BLaER1 treated with 17β-estradiol and CSF1 and Interleukin-3, amounts not matched to agents 10 nM and 100 nM (cell line): ENCODE data around the gene SLC25A41.

ENCODE experiments used
- H3K27ac ChIP-seq, 11 experiments: shearing (Covaris generic); formaldehyde crosslinking; 2 replicates each; pipeline ENCODE4 v1.8.1; 2022
- H3K27me3 ChIP-seq, 11 experiments: shearing (Covaris generic); formaldehyde crosslinking; 2 replicates each; pipeline ENCODE4 v1.8.1; 2022
- H3K36me3 ChIP-seq, 11 experiments: shearing (Covaris generic); formaldehyde crosslinking; 2 replicates each; pipeline ENCODE4 v1.8.1; 2022
- H3K4me1 ChIP-seq, 10 experiments: shearing (Covaris generic); formaldehyde crosslinking; 2 replicates each; pipeline ENCODE4 v1.8.1; 2022
- H3K4me2 ChIP-seq, 11 experiments: shearing (Covaris generic); formaldehyde crosslinking; 2 replicates each; pipeline ENCODE4 v1.8.1; 2022
- H3K4me3 ChIP-seq, 10 experiments: shearing (Covaris generic); formaldehyde crosslinking; 2 replicates each; pipeline ENCODE4 v1.8.1; 2022
- H3K9ac ChIP-seq, 11 experiments: shearing (Covaris generic); formaldehyde crosslinking; 2 replicates each; pipeline ENCODE4 v1.8.1; 2022
- H3K9me3 ChIP-seq, 11 experiments: shearing (Covaris generic); formaldehyde crosslinking; replicated peaks in 1 of 11; 2 replicates each; pipeline ENCODE4 v1.8.1; 2022
- H4K20me1 ChIP-seq, 11 experiments: shearing (Covaris generic); formaldehyde crosslinking; 2 replicates each; pipeline ENCODE4 v1.8.1; 2022
- Cebpa-rat ChIP-seq, 11 experiments: shearing (Covaris generic); IDR thresholded peaks; 2 replicates each; pipeline ENCODE4 v1.8.1; 2022

The SLC25A41 gene

GRCh38 chr19:6476896-6477431 is 43.4 kb upstream of the SLC25A41 start:
- peaks cover 0 to 18% (median 4%) of the 10 kb centered on the region in 11 experiments; a peak in 9 of 22 replicates for H3K9me3 ChIP-seq
- H3K36me3 ChIP-seq, result peaks cover 17 to 68% (median 23%) of the 10 kb centered on the region in 11 experiments; a peak in 19 of 22 replicates
- no peak overlapping the region for H3K4me2 ChIP-seq
- H3K4me1 ChIP-seq, result peaks cover 13 to 28% (median 21%) of the 10 kb centered on the region in 10 experiments
- no peak for TF ChIP-seq Cebpa-rat (IDR thresholded peaks at IDR 0.05)
- no peak overlapping the region for H3K9ac ChIP-seq
- peaks cover 0 to 11% (median 0%) of the 10 kb centered on the region in 11 experiments; a peak in 1 of 22 replicates for H4K20me1 ChIP-seq
- H3K27ac ChIP-seq, result no peak overlapping the region
- H3K27me3 ChIP-seq, result no peaks in the 10 kb centered on the region
- H3K4me3 ChIP-seq, result no peak overlapping the region

GRCh38 chr19:6476155-6476895 is 42.8 kb upstream of the SLC25A41 start:
- H3K4me3 ChIP-seq, result no peak overlapping the region

DNA sequence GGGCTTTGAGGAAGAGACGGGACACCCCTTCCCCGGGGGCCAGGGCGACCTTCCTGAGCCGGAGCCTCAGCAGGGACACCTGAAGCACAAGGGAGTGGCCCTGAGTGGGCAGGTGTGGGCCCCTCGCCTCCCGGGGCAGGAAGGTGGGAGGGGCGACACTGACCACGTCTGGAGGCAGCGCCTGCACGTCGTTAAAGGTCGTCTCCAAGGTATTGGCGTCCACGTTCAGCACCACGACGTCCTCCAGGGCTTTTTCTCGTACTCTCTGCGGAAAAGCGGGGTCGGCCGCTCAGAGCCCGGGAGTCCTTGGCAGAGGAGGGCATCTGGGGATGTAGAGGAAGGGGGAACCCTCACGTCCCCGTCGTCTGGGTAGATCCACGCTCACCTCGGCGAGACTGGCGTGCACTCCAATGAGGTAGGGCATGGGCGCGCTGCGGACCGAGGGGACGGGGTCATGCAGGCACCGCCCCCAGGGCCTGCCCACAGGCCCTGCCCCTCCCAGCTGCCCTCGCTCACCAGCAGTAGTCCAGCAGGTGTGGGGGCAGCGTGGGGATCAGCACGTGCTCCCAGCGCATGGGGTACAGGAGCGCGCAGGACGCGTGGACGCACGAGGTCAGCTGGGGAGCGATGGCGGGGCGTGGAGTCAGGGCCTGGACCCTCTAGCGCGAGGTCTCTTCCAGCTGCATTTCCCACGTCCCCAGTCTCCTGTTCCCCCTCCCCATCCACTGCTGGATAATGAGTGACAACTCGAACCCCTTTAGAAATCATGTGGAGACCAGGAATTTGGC is 42.0 kb upstream of the SLC25A41 start:
- H3K4me2 ChIP-seq, result no peak overlapping the region

More at GRCh38 chr19:6476155-6476895, 42.8 kb upstream of the SLC25A41 start:
- peaks cover 17 to 74% (median 24%) of the 10 kb centered on the region in 11 experiments; a peak in 19 of 22 replicates for H3K36me3 ChIP-seq
- peaks cover 0 to 18% (median 4%) of the 10 kb centered on the region in 11 experiments; a peak in 9 of 22 replicates for H3K9me3 ChIP-seq
- H4K20me1 ChIP-seq, result peaks cover 0 to 11% (median 0%) of the 10 kb centered on the region in 11 experiments; a peak in 1 of 22 replicates
- no peak for TF ChIP-seq Cebpa-rat (IDR thresholded peaks at IDR 0.05)
- H3K9ac ChIP-seq, result no peak overlapping the region
- no peak overlapping the region for H3K27ac ChIP-seq
- no peaks in the 10 kb centered on the region for H3K27me3 ChIP-seq
- peaks cover 11 to 22% (median 16%) of the 10 kb centered on the region in 10 experiments; a peak in 19 of 20 replicates for H3K4me1 ChIP-seq
- H3K4me2 ChIP-seq, result no peak overlapping the region

DNA sequence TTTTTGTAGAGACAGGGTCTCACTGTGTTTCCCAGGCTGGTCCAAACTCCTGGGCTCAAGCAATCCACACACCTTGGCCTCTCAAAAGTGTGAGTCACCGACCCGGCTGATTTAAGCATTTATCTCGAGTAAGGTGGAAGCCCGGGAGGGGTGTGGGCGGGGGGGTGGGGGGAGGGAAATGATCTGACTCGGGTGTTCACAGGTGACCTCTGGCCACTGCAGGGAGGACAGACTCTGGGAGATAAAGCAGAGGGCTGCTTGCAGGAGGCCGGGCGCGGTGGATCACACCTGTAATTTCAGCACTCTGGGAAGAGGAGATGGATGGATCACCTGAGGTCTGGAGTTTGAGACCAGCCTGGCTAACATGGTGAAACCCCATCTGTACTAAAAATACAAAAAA is 40.1 kb upstream of the SLC25A41 start:
- peaks cover 17 to 89% (median 26%) of the 10 kb centered on the region in 11 experiments; a peak in 19 of 22 replicates for H3K36me3 ChIP-seq
- H3K27ac ChIP-seq, result no peak overlapping the region

More for the DNA sequence above, 42.0 kb upstream of the SLC25A41 start:
- Histone ChIP-seq H3K27ac (no peak overlapping the region), H3K4me1 (peaks cover 6 to 14% (median 10%) of the 10 kb centered on the region in 10 experiments; a peak in 19 of 20 replicates), H3K9me3 (peaks cover 0 to 18% (median 4%) of the 10 kb centered on the region in 11 experiments; a peak in 9 of 22 replicates), H3K36me3 (peaks cover 17 to 82% (median 26%) of the 10 kb centered on the region in 11 experiments; a peak in 19 of 22 replicates), H4K20me1 (peaks cover 0 to 11% (median 0%) of the 10 kb centered on the region in 11 experiments; a peak in 1 of 22 replicates), H3K27me3 (no peaks in the 10 kb centered on the region), H3K9ac (no peak overlapping the region), H3K4me3 (no peak overlapping the region)
- no peak for TF ChIP-seq Cebpa-rat (IDR thresholded peaks at IDR 0.05)

DNA sequence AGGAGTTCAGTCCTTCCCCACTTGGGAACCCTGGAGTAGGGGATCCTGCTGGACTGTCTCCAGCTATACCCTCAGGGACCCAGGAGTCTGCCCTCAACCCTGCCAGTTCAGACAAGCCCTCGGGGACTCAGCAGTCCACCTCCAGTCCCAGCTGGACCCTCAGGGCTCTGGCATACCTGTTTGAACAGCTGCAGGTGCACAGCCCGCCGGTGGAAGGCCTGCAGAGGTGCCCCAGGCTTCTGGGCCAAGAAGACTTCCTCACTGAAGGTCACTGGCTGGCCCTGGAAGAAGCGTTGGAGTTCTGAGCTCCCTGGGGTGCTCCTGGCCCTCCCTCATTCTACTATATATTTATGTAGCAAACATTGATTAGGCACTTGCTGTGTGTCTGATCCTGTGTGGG is 39.1 kb upstream of the SLC25A41 start:
- no peak overlapping the region for H3K9ac ChIP-seq
- H3K27me3 ChIP-seq, result no peaks in the 10 kb centered on the region
- H3K36me3 ChIP-seq, result peaks cover 17 to 81% (median 26%) of the 10 kb centered on the region in 11 experiments; a peak in 19 of 22 replicates
- peaks cover 0 to 12% (median 4%) of the 10 kb centered on the region in 11 experiments; a peak in 9 of 22 replicates for H3K9me3 ChIP-seq
- H3K4me3 ChIP-seq, result no peak overlapping the region
- H3K27ac ChIP-seq, result no peak overlapping the region
- H3K4me2 ChIP-seq, result no peak overlapping the region
- peaks cover 0 to 8% (median 0%) of the 10 kb centered on the region in 10 experiments; a peak in 1 of 20 replicates for H3K4me1 ChIP-seq
- no peak for TF ChIP-seq Cebpa-rat (IDR thresholded peaks at IDR 0.05)
- H4K20me1 ChIP-seq, result peaks cover 0 to 11% (median 0%) of the 10 kb centered on the region in 11 experiments; a peak in 1 of 22 replicates

More for the DNA sequence above, 40.1 kb upstream of the SLC25A41 start:
- Histone ChIP-seq H3K4me3 (no peak overlapping the region), H3K4me1 (0 out of 20 replicates have a peak, but pooled peaks cover 0 to under 1% (median 0%) of the 10 kb centered on the region in 10 experiments), H3K9me3 (peaks cover 0 to 12% (median 4%) of the 10 kb centered on the region in 11 experiments; a peak in 9 of 22 replicates), H3K9ac (no peak overlapping the region), H3K4me2 (no peak overlapping the region), H3K27me3 (no peaks in the 10 kb centered on the region), H4K20me1 (peaks cover 0 to 11% (median 0%) of the 10 kb centered on the region in 11 experiments; a peak in 1 of 22 replicates)
- no peak for TF ChIP-seq Cebpa-rat (IDR thresholded peaks at IDR 0.05)

DNA sequence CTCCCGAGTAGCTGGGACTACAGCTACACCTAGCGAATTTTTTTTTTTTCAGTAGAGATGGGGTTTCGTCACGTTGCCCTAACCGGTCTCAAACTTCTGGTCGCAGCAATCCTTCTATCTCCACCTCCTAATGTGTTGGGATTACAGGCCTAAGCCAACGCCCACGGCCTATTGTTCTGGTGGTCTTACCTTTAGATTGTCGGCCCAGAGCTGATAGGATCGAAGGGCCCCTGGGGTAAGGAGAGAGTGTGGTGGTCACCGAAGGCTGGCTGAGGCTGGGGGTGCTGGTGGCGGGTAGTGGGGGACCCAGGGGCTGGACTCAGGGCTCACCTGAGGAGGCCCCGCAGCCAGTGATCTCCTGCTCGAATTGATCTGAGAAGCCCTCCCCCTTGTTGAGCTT is 37.5 kb upstream of the SLC25A41 start:
- Histone ChIP-seq H4K20me1 (peaks cover 0 to 16% (median 0%) of the 10 kb centered on the region in 11 experiments; a peak in 1 of 22 replicates), H3K27ac (no peak overlapping the region), H3K4me1 (peaks cover 0 to 8% (median 0%) of the 10 kb centered on the region in 10 experiments; a peak in 1 of 20 replicates), H3K9ac (no peak overlapping the region), H3K9me3 (peaks cover 0 to under 1% (median 0%) of the 10 kb centered on the region in 11 experiments; a peak in 2 of 22 replicates), H3K27me3 (no peaks in the 10 kb centered on the region), H3K4me2 (no peak overlapping the region), H3K4me3 (no peak overlapping the region), H3K36me3 (peaks cover 6 to 71% (median 14%) of the 10 kb centered on the region in 11 experiments; a peak in 16 of 22 replicates)
- no peak for TF ChIP-seq Cebpa-rat (IDR thresholded peaks at IDR 0.05)

DNA sequence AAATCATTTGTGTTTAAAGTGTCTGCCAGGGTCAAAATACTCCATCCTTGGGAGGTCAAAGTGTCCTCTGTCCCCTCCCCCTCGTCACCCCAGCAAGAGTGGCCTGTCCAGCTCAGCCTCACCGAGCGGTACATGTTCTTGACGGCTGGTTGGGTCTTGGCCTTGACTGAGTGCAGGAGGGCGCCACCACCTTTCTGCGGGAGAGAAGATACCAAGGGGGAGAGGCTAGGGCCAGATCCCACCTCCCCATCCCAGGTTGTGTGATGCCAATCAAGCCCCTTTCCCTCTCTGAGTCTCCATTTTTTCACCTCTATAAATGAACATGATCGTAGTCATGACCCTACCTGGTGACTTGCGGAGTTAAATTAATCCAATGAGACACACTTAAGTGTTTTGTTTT is 36.6 kb upstream of the SLC25A41 start:
- H3K9ac ChIP-seq, result no peak overlapping the region
- no peak for TF ChIP-seq Cebpa-rat (IDR thresholded peaks at IDR 0.05)
- H3K36me3 ChIP-seq, result peaks cover under 1 to 62% (median 6%) of the 10 kb centered on the region in 11 experiments; a peak in 15 of 22 replicates
- H3K27ac ChIP-seq, result no peak overlapping the region
- H3K27me3 ChIP-seq, result no peaks in the 10 kb centered on the region
- H4K20me1 ChIP-seq, result 0 out of 22 replicates have a peak, but pooled peaks cover 0 to 12% (median 0%) of the 10 kb centered on the region in 11 experiments
- no peaks in the 10 kb centered on the region for H3K9me3 ChIP-seq
- peaks cover 0 to 8% (median 0%) of the 10 kb centered on the region in 10 experiments; a peak in 1 of 20 replicates for H3K4me1 ChIP-seq
- H3K4me3 ChIP-seq, result no peak overlapping the region
- no peak overlapping the region for H3K4me2 ChIP-seq

GRCh38 chr19:6467384-6467783 is 33.8 kb upstream of the SLC25A41 start:
- Histone ChIP-seq H3K4me2 (no peak overlapping the region), H3K4me3 (no peak overlapping the region), H3K9me3 (no peaks in the 10 kb centered on the region), H3K36me3 (peaks cover 0 to 42% (median 4%) of the 10 kb centered on the region in 11 experiments; a peak in 10 of 22 replicates), H4K20me1 (0 out of 22 replicates have a peak, but pooled peaks cover 0 to 12% (median 0%) of the 10 kb centered on the region in 11 experiments), H3K27ac (no peak overlapping the region), H3K27me3 (no peaks in the 10 kb centered on the region), H3K9ac (no peak overlapping the region), H3K4me1 (peaks cover 0 to 8% (median 0%) of the 10 kb centered on the region in 10 experiments; a peak in 1 of 20 replicates)
- TF ChIP-seq Cebpa-rat (IDR thresholded peaks at IDR 0.05), result no peak
